Endothelial cell of umbilical vein (primary cell): Measurements from ENCODE around the gene MUC4. TPM values are rescaled to one million over a fixed set of nuclear protein-coding genes. Genes with fewer than 3 reads are reported as not detected.

ENCODE experiments used
- BruUV-seq: library from RNA; stranded (reverse); fragments of 400-500 nt; replicated peaks from 2 replicates; lab custom pipeline; 2021; lab: Mats Ljungman, UMichigan
- CTCF ChIA-PET: fragments of 300-600, 350-600 bp; sonication (Branson Sonifier 250); formaldehyde crosslinking; loops from one replicate; lab custom pipeline; 2021; ENCODE audit warnings: antibody characterized with exemption, inconsistent platforms; lab: Charles Lee
- POLR2A ChIA-PET: fragments of 300-600, 350-600 bp; sonication (Branson Sonifier 250); formaldehyde crosslinking; loops from one replicate; lab custom pipeline; 2021; ENCODE audit warnings: antibody characterized with exemption, inconsistent platforms; lab: Charles Lee
- DNase-seq: peaks from one replicate; pipeline ENCODE4 v3.0.0-alpha.2; 2011; ENCODE audit warnings: low read depth, low spot score
- FAIRE-seq: peaks from 2 replicates; lab custom pipeline; 2011; peaks lifted over from hg19 to GRCh38; lab: Jason Lieb, UNC
- H2AFZ ChIP-seq: 2 replicates; pipeline ENCODE4 v1.6.0; 2012; ENCODE audit warnings: low read depth, low read length, control low read depth, inconsistent platforms
- H3K27ac ChIP-seq: 2 replicates; pipeline ENCODE4 v1.5.1; 2011; ENCODE audit warnings: low read depth, mild to moderate bottlenecking, control low read depth, low read length, moderate library complexity; ENCODE audit not compliant: insufficient read depth
- H3K27me3 ChIP-seq, 2 experiments: 2 replicates each; pipeline versions ENCODE4 v1.6.0 to v1.6.1; 2011; ENCODE audit warnings: low read length in 2 of 2, mixed read lengths in 1 of 2; ENCODE audit not compliant: control insufficient read depth in 2 of 2, insufficient read depth in 2 of 2
- H3K36me3 ChIP-seq, 2 experiments: 2 replicates in 1 of 2; 3 replicates in 1 of 2; pipeline ENCODE4 v1.5.1; 2011; ENCODE audit warnings: low read length in 2 of 2, mild to moderate bottlenecking in 1 of 2, moderate library complexity in 1 of 2; ENCODE audit not compliant: control insufficient read depth in 2 of 2, insufficient read depth in 2 of 2; ENCODE audit errors: extremely low read depth in 1 of 2
- H3K4me1 ChIP-seq: 3 replicates; pipeline ENCODE4 v1.5.1; 2011; ENCODE audit warnings: mild to moderate bottlenecking, low read length; ENCODE audit not compliant: control insufficient read depth, insufficient read depth; ENCODE audit errors: extremely low read depth
- H3K4me2 ChIP-seq: 2 replicates; pipeline ENCODE4 v1.6.1; 2011; ENCODE audit warnings: low read length, control low read depth, mixed read lengths; ENCODE audit not compliant: insufficient read depth
- H3K4me3 ChIP-seq, 3 experiments: fragments of 200-600 bp in 1 of 3; sonication (generic), shearing (Covaris generic) in 1 of 3; replicated peaks in 1 of 3; 2 replicates each; pipeline ENCODE4 v1.5.1; 2011 to 2016; ENCODE audit warnings: control low read depth in 3 of 3, low read length in 3 of 3, mild to moderate bottlenecking in 2 of 3, inconsistent platforms in 1 of 3, low read depth in 1 of 3, moderate library complexity in 1 of 3; ENCODE audit not compliant: insufficient read depth in 1 of 3
- H3K79me2 ChIP-seq: 2 replicates; pipeline ENCODE4 v1.6.0; 2012; ENCODE audit warnings: low read length, inconsistent platforms; ENCODE audit not compliant: control insufficient read depth, insufficient read depth
- H3K9ac ChIP-seq: replicated peaks from 2 replicates; pipeline ENCODE3; 2011; ENCODE audit warnings: low read length, control low read depth; ENCODE audit not compliant: insufficient read depth; ENCODE audit errors: extremely low read depth
- H3K9me1 ChIP-seq: replicated peaks from 3 replicates; pipeline ENCODE4 v1.6.0; 2011; ENCODE audit warnings: mild to moderate bottlenecking, low read length; ENCODE audit not compliant: control insufficient read depth, insufficient read depth; ENCODE audit errors: extremely low read depth
- H3K9me3 ChIP-seq: replicated peaks from 2 replicates; pipeline ENCODE4 v1.5.1; 2012; ENCODE audit warnings: low read length, inconsistent platforms; ENCODE audit not compliant: control insufficient read depth, insufficient read depth
- H4K20me1 ChIP-seq: replicated peaks from 2 replicates; pipeline ENCODE3; 2011; ENCODE audit warnings: mild to moderate bottlenecking, low read length; ENCODE audit not compliant: control insufficient read depth, insufficient read depth; ENCODE audit errors: extremely low read depth
- CTCF ChIP-seq, 2 donors: IDR thresholded peaks; 1 replicate in 1 of 2; 2 replicates in 1 of 2; pipeline ENCODE4 v1.5.1; 2011; ENCODE audit warnings: low read length in 2 of 2, mild to moderate bottlenecking in 2 of 2, moderate library complexity in 2 of 2, control low read depth in 1 of 2, inconsistent platforms in 1 of 2, low read depth in 1 of 2; ENCODE audit not compliant: insufficient read depth in 1 of 2; ENCODE audit errors: extremely low read depth in 1 of 2
- EZH2 ChIP-seq: IDR thresholded peaks from 2 replicates; pipeline ENCODE4 v1.6.1; 2012; ENCODE audit warnings: borderline replicate concordance, low read depth, mild to moderate bottlenecking, moderate library complexity, low read length, inconsistent platforms; ENCODE audit not compliant: severe bottlenecking
- FOS ChIP-seq: IDR thresholded peaks from 2 replicates; pipeline ENCODE4 v1.6.1; 2011; ENCODE audit warnings: mild to moderate bottlenecking, low read length, moderate library complexity, borderline replicate concordance; ENCODE audit not compliant: insufficient read depth
- GATA2 ChIP-seq: IDR thresholded peaks from 2 replicates; pipeline ENCODE4 v1.7.0; 2011; ENCODE audit warnings: low read depth, mild to moderate bottlenecking, moderate library complexity, mixed read lengths, low read length; ENCODE audit not compliant: insufficient read length, insufficient read depth
- JUN ChIP-seq: IDR thresholded peaks from 2 replicates; pipeline ENCODE4 v1.6.1; 2011; ENCODE audit warnings: borderline replicate concordance, low read depth; ENCODE audit not compliant: insufficient read length, insufficient read depth
- MAX ChIP-seq: IDR thresholded peaks from 2 replicates; pipeline ENCODE4 v1.6.1; 2011; ENCODE audit not compliant: insufficient read depth, insufficient read length
- MYC ChIP-seq: IDR thresholded peaks from one replicate; pipeline ENCODE4 v1.6.1; 2011; ENCODE audit warnings: mild to moderate bottlenecking, low read depth, low read length
- POLR2A ChIP-seq: IDR thresholded peaks from 2 replicates; pipeline ENCODE4 v1.6.1; 2012; ENCODE audit warnings: low read depth, mild to moderate bottlenecking, control low read depth, low read length
- POLR2AphosphoS5 ChIP-seq: IDR thresholded peaks from 2 replicates; pipeline ENCODE4 v1.6.1; 2012; ENCODE audit warnings: low read depth, mild to moderate bottlenecking, control low read depth, low read length, moderate library complexity; ENCODE audit not compliant: insufficient read depth
- dilution Hi-C: fragments of 300-500 bp; cut with MboI; formaldehyde crosslinking; loops from one replicate; pipeline ENCODE4 v1.15.0; 2019; ENCODE audit warnings: low sequenced_read_pairs; ENCODE audit not compliant: extremely low pct_ligation_motif_present
- intact Hi-C: fragments of 100-400 bp; cut with micrococcal nuclease; formaldehyde crosslinking; loops from one replicate; pipeline ENCODE4 v1.10.0; 2022
- polyA plus RNA-seq, 4 experiments: library from polyadenylated mRNA; depleted of rRNA in 3 of 4; stranded (reverse) in 3 of 4; unstranded in 1 of 4; fragments of >200 nt; gene quantifications; 2 replicates each; pipeline versions ENCODE4 v1.2.1 to v1.2.3, GENCODE V29; 2011 to 2012; ENCODE audit warnings: missing spikeins in 1 of 4
- total RNA-seq: library from RNA; stranded (reverse); gene quantifications from 2 replicates; pipeline ENCODE4 v1.2.3, GENCODE V29; 2021

The MUC4 gene
- total and polyA plus RNA-seq, 2 donors (not counting 3 experiments of a cell fraction or from before 2014, with no cell fraction given) = 0.04 TPM; not detected in 1

- Histone ChIP-seq H2AFZ (no peak overlapping the region), H3K9me1 (no peaks in the 10 kb centered on the region), H3K79me2 (no peaks in the 10 kb centered on the region), H3K9me3 (no peaks in the 10 kb centered on the region), H3K4me3 (no peak overlapping the region), H3K4me1 (peaks cover 6% of the 10 kb centered on the region), H3K4me2 (no peak overlapping the region), H3K9ac (no peak overlapping the region), H3K36me3 (no peaks in the 10 kb centered on the region), H3K27me3 (peaks cover 19 to 23% of the 10 kb centered on the region in 2 experiments), H3K27ac (no peak overlapping the region), H4K20me1 (no peaks in the 10 kb centered on the region)
- ChIA-PET POLR2A (no interaction called here), CTCF (no interaction called here)
- no peak for DNase-seq
- dilution Hi-C loops (no loop called here), intact Hi-C loops (no loop called here)
- no peak for FAIRE-seq
- TF ChIP-seq EZH2 (peak; percentile 52), POLR2A (no peak)
- no TSS peak for BruUV-seq
Observed at GRCh38 chr3:195761567-195762248, 50.0 kb downstream of the MUC4 start.

GRCh38 chr3:195761123-195761566 lies 50.6 kb downstream of the MUC4 start:
- BruUV-seq = no TSS peak
- no peak for DNase-seq
- H3K79me2 ChIP-seq = no peaks in the 10 kb centered on the region
- no peak overlapping the region for H3K4me2 ChIP-seq
- peaks cover 19 to 23% of the 10 kb centered on the region in 2 experiments for H3K27me3 ChIP-seq
- no peaks in the 10 kb centered on the region for H3K36me3 ChIP-seq
- no peak overlapping the region for H3K9ac ChIP-seq
- peaks cover 6% of the 10 kb centered on the region for H3K4me1 ChIP-seq
- no peak overlapping the region for H3K4me3 ChIP-seq
- dilution Hi-C loops = no loop called here
- POLR2A ChIA-PET = no interaction called here
- CTCF ChIA-PET = interaction anchor here (1.0 kb wide), 2 partner anchors 29 to 88 kb away, joined by 3 read pairs; no protein-coding TSS in a partner anchor
- H4K20me1 ChIP-seq = no peaks in the 10 kb centered on the region
- no peak overlapping the region for H2AFZ ChIP-seq
- H3K27ac ChIP-seq = no peak overlapping the region
- intact Hi-C loops = no loop called here
- no peak for FAIRE-seq
- no peak for TF ChIP-seq FOS
- TF ChIP-seq EZH2 = no peak
- no peak for TF ChIP-seq GATA2
- no peak for TF ChIP-seq POLR2AphosphoS5
- no peak for TF ChIP-seq MYC
- TF ChIP-seq JUN = no peak
- TF ChIP-seq MAX = no peak
- no peak for TF ChIP-seq POLR2A
- TF ChIP-seq CTCF (IDR thresholded peaks at IDR 0.05; ENCODE audit: extremely low read depth in 1 of 2, insufficient read depth in 1 of 2, low read depth in 1 of 2, low read length in 2 of 2) = no peak
- H3K9me3 ChIP-seq = no peaks in the 10 kb centered on the region
- H3K9me1 ChIP-seq = no peaks in the 10 kb centered on the region
